LNCaP clone FGC (cell line): Measurements from ENCODE around the gene SEC14L2.

Experiments used
- DNase-seq: peaks from one replicate; pipeline ENCODE4 v3.0.0-alpha.2; 2011; ENCODE audit warnings: low read depth
- H3K4me3 ChIP-seq: 2 replicates; pipeline ENCODE4 v1.5.1; 2011; ENCODE audit warnings: mild to moderate bottlenecking, low read depth, low read length, control low read depth
- TF ChIP-seq, protein P1 (sequence below): IDR thresholded peaks from 2 replicates; pipeline ENCODE4 v1.5.1; 2012; ENCODE audit warnings: mild to moderate bottlenecking; ENCODE audit not compliant: control insufficient read depth, insufficient read depth; ENCODE audit errors: extremely low read depth

The SEC14L2 gene

GRCh38 chr22:30413001-30413400, 16.2 kb downstream of the SEC14L2 start:
- H3K4me3 ChIP-seq, result no peak overlapping the region
- TF ChIP-seq, protein P1, sequence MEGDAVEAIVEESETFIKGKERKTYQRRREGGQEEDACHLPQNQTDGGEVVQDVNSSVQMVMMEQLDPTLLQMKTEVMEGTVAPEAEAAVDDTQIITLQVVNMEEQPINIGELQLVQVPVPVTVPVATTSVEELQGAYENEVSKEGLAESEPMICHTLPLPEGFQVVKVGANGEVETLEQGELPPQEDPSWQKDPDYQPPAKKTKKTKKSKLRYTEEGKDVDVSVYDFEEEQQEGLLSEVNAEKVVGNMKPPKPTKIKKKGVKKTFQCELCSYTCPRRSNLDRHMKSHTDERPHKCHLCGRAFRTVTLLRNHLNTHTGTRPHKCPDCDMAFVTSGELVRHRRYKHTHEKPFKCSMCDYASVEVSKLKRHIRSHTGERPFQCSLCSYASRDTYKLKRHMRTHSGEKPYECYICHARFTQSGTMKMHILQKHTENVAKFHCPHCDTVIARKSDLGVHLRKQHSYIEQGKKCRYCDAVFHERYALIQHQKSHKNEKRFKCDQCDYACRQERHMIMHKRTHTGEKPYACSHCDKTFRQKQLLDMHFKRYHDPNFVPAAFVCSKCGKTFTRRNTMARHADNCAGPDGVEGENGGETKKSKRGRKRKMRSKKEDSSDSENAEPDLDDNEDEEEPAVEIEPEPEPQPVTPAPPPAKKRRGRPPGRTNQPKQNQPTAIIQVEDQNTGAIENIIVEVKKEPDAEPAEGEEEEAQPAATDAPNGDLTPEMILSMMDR, result no peak
- no peak for DNase-seq

- H3K4me3 ChIP-seq, result no peak overlapping the region
- no peak for DNase-seq
- TF ChIP-seq, protein P1, result no peak
These were observed 17.1 kb downstream of the SEC14L2 start for GRCh38 chr22:30413745-30414524.

GRCh38 chr22:30414525-30415047, 17.8 kb downstream of the SEC14L2 start:
- DNase-seq, result no peak
- no peak overlapping the region for H3K4me3 ChIP-seq
- TF ChIP-seq, protein P1, result no peak

DNA sequence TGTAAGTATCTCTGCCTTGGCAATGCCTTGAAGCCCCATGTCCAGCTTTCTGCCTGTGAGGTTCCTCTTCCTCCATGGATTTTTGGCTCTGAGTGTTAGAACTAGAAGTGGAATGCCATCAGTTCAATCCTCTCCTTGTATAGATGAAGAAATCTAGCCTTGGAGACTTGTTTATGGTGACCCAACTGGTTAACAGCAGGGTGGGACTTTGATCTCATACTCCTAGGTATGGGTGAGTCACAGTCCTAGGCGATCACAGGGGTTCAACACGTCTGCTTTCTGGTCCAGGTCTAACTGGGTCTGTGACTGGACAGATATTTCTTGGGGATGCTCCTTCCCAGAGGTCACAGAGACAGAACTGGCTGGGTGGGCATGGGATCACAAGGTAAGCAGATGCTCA, 19.6 kb downstream of the SEC14L2 start:
- TF ChIP-seq, protein P1, result no peak
- no peak for DNase-seq
- H3K4me3 ChIP-seq, result peak overlapping the region; percentile 6; the same call in 1 of the 2 replicates

DNA sequence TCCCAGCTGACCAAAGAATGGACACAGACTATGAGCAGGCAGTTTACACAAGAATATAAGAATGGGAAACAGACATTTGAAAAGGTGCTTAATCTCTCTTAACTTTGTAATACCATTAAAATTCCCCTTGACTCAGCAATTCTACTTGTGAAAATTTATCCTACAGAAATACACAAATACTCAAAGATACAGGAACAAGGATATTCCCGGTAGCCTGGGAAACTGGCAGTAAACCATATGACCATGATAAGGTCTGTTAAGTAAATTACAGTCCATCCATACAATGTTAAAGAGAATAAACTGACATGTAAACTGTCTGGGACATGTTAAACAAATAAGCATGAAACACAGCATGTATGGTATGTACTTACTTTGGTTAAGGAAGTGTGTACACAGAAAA, 20.0 kb downstream of the SEC14L2 start:
- TF ChIP-seq, protein P1, result no peak
- peak; percentile 94 for DNase-seq
- peak overlapping the region; percentile 6; the same call in 1 of the 2 replicates for H3K4me3 ChIP-seq

GRCh38 chr22:30420347-30421125, 23.7 kb downstream of the SEC14L2 start:
- no peak for DNase-seq
- H3K4me3 ChIP-seq, result no peak overlapping the region
- TF ChIP-seq, protein P1, result no peak
